Loucy (cell line): ENCODE data around the gene KLHL8.

Experiments
- H2AFZ ChIP-seq: fragments of 200-600 bp; sonication (generic); 2 replicates; pipeline ENCODE4 v1.6.0; 2016; ENCODE audit warnings: antibody characterized with exemption, mild to moderate bottlenecking, low read length, moderate library complexity
- H3F3A ChIP-seq: fragments of 200-600 bp; 2 replicates; pipeline ENCODE4 v1.6.0; 2016; ENCODE audit warnings: antibody characterized with exemption, low read depth, mild to moderate bottlenecking
- H3K27me3 ChIP-seq: fragments of 200-600 bp; sonication (generic); 2 replicates; pipeline ENCODE4 v1.6.1; 2014; ENCODE audit warnings: low read length, mild to moderate bottlenecking; ENCODE audit not compliant: insufficient read depth, poor library complexity, severe bottlenecking
- H3K36me3 ChIP-seq: fragments of 200-600 bp; sonication (generic); 2 replicates; pipeline ENCODE4 v1.6.1; 2016; ENCODE audit warnings: low read length; ENCODE audit not compliant: insufficient read depth
- H3K4me1 ChIP-seq: fragments of 200-600 bp; sonication (generic); 2 replicates; pipeline ENCODE4 v1.5.1; 2014; ENCODE audit warnings: low read length, mild to moderate bottlenecking; ENCODE audit not compliant: insufficient read depth, poor library complexity, severe bottlenecking
- H3K4me2 ChIP-seq: fragments of 200-600 bp; sonication (generic); 2 replicates; pipeline ENCODE4 v1.6.0; 2014; ENCODE audit warnings: antibody characterized with exemption, low read length, low read depth, mild to moderate bottlenecking; ENCODE audit not compliant: poor library complexity, severe bottlenecking
- H3K4me3 ChIP-seq: fragments of 200-600 bp; sonication (generic); 2 replicates; pipeline ENCODE4 v1.5.1; 2014; ENCODE audit warnings: low read length, mild to moderate bottlenecking, mixed read lengths; ENCODE audit not compliant: poor library complexity, severe bottlenecking
- H3K79me2 ChIP-seq: fragments of 200-600 bp; sonication (generic); 2 replicates; pipeline ENCODE4 v1.6.1; 2014; ENCODE audit warnings: low read length; ENCODE audit not compliant: insufficient read depth
- H3K9ac ChIP-seq: fragments of 200-600 bp; sonication (generic); 2 replicates; pipeline ENCODE4 v1.6.0; 2014; ENCODE audit warnings: mild to moderate bottlenecking, low read depth, low read length, moderate library complexity; ENCODE audit not compliant: poor library complexity, severe bottlenecking
- H3K9me2 ChIP-seq: fragments of 200-600 bp; sonication (generic); replicated peaks from 2 replicates; pipeline ENCODE4 v1.6.1; 2016; ENCODE audit warnings: low read depth, low read length, mixed read lengths
- H3K9me3 ChIP-seq: fragments of 200-600 bp; sonication (generic); 2 replicates; pipeline ENCODE4 v1.6.1; 2014; ENCODE audit warnings: mild to moderate bottlenecking, antibody characterized with exemption, low read length, low read depth; ENCODE audit not compliant: insufficient read depth
- H4K20me1 ChIP-seq: fragments of 200-600 bp; sonication (generic); 2 replicates; pipeline ENCODE4 v1.6.0; 2014; ENCODE audit warnings: antibody characterized with exemption, low read length, mild to moderate bottlenecking; ENCODE audit not compliant: insufficient read depth, poor library complexity, severe bottlenecking
- EZH2phosphoT487 ChIP-seq: fragments of 200-600 bp; IDR thresholded peaks from 2 replicates; pipeline ENCODE4 v1.6.1; 2018; ENCODE audit warnings: antibody characterized with exemption, mild to moderate bottlenecking, moderate library complexity, borderline replicate concordance
- TF ChIP-seq, protein P1 (sequence below): fragments of 200-600 bp; sonication (generic); conservative IDR thresholded peaks from 2 replicates; pipeline ENCODE4 v1.5.1; 2014; ENCODE audit warnings: mild to moderate bottlenecking, antibody characterized with exemption, low read length

Gene KLHL8

DNA sequence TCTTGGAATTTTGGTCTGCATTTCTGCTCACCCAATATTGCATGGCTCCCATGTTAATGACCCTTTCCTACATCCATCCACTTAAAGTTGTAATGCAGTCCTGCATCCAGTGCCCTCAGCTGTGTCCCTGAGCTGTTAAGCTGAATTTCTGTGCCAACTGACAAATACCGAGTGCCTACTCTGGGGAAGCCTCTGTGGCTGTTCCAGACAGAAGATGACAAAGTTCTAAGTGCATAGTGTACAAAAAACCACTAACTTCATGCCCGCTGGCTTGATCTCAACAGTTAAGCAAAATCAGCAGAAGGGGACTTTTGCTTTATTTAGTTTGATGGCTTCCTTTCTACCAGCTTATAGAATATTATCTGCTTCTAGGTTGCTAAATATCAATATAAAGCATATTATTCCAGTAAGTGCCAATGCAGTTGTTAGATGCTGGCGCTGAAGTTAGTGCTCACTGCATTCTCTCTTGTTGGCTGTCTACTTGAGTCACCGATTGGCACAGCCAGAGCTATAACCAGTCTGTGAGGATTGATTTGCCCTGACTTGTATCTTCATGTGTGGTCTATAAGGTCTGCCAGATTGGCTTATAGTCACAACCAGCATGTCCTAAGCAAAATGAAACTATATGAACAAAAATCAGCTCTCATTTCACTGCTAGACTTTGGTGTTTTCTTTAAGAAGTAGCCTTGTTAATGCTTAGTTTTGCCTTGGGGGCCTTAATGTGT lies 98.9 kb downstream of the KLHL8 start:
- H3K9me2 ChIP-seq = no peaks in the 10 kb centered on the region
- H3K9me3 ChIP-seq = no peaks in the 10 kb centered on the region
- TF ChIP-seq EZH2phosphoT487 = no peak
- TF ChIP-seq, protein P1, sequence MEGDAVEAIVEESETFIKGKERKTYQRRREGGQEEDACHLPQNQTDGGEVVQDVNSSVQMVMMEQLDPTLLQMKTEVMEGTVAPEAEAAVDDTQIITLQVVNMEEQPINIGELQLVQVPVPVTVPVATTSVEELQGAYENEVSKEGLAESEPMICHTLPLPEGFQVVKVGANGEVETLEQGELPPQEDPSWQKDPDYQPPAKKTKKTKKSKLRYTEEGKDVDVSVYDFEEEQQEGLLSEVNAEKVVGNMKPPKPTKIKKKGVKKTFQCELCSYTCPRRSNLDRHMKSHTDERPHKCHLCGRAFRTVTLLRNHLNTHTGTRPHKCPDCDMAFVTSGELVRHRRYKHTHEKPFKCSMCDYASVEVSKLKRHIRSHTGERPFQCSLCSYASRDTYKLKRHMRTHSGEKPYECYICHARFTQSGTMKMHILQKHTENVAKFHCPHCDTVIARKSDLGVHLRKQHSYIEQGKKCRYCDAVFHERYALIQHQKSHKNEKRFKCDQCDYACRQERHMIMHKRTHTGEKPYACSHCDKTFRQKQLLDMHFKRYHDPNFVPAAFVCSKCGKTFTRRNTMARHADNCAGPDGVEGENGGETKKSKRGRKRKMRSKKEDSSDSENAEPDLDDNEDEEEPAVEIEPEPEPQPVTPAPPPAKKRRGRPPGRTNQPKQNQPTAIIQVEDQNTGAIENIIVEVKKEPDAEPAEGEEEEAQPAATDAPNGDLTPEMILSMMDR = no peak
- no peaks in the 10 kb centered on the region for H3K27me3 ChIP-seq
- peaks cover 5% of the 10 kb centered on the region for H3K4me1 ChIP-seq
- H3K4me2 ChIP-seq = no peak overlapping the region
- H3K79me2 ChIP-seq = peaks cover 8% of the 10 kb centered on the region; the same call in 1 of the 2 replicates
- H3K4me3 ChIP-seq = no peak overlapping the region
- peaks cover 77% of the 10 kb centered on the region; the same call in 1 of the 2 replicates for H3K36me3 ChIP-seq
- H2AFZ ChIP-seq = no peak overlapping the region
- no peak overlapping the region for H3K9ac ChIP-seq
- H3F3A ChIP-seq = no peaks in the 10 kb centered on the region
- H4K20me1 ChIP-seq = no peaks in the 10 kb centered on the region

DNA sequence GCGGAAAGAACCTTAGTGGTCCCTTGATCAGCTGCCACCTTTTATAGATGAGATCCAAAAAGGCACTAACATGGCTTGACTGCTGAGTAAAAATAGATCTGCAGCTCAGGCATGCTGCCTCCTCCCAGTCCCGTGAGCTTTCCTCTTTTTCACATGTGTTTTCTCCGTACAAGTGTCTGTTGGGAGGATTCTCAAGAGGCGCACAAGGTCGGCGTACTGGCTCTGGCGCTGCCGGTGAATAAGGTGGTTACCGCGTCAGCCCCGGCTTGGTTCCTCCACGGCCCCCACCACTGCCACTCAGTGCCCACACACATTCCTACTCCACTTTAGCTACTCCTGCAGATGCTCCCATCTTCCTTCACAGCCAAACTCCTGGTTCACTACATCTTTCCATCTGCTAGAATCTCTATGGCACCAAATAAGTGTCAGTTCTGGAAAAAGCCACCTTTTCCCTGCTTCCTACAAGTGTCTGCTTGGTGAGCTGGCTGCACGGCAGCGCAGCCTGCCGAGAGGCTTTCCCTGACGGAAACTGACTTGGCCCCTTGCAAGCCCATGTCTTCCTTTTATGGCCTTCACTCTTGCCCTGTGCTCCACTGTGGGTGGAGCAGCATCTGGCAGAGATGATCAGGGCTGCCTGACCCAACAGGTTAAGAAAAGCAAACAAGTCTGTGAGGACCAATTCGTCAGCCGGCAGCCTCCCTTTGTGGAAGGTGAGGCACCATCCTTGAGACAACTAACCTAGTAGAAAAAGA lies 99.8 kb downstream of the KLHL8 start:
- Histone ChIP-seq H3K4me1 (peaks cover 5% of the 10 kb centered on the region), H3K9ac (no peak overlapping the region), H3K9me2 (no peaks in the 10 kb centered on the region), H3K9me3 (no peaks in the 10 kb centered on the region), H3F3A (no peaks in the 10 kb centered on the region), H3K79me2 (peaks cover 12% of the 10 kb centered on the region; the same call in 1 of the 2 replicates), H4K20me1 (no peaks in the 10 kb centered on the region), H3K36me3 (peaks cover 77% of the 10 kb centered on the region; the same call in 1 of the 2 replicates), H2AFZ (no peak overlapping the region), H3K27me3 (no peaks in the 10 kb centered on the region), H3K4me3 (no peak overlapping the region), H3K4me2 (no peak overlapping the region)
- no peak for TF ChIP-seq EZH2phosphoT487
- TF ChIP-seq, protein P1 = no peak

DNA sequence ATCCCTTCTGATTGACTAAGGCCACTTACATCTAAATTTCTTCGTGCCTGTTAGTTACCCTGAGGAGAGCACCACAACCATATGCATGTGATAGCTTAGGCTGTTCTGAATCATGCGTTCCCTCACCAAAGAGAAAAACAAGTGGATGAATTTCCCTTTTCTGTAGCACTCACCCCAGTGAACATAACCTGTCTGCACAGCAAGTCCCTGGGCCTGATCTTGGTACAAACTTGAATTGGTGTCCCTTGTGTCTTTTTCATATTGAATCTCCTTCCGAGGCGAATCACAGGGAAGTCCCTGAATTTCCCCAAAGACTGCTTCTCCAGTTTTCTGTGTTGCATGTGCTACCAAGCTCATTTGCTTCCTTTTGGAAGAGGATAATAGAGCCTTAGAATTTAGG lies 100.4 kb downstream of the KLHL8 start:
- H3K4me2 ChIP-seq = no peak overlapping the region
- H3K27me3 ChIP-seq = no peaks in the 10 kb centered on the region
- no peaks in the 10 kb centered on the region for H4K20me1 ChIP-seq
- H3K9me3 ChIP-seq = no peaks in the 10 kb centered on the region
- peaks cover 5% of the 10 kb centered on the region for H3K4me1 ChIP-seq
- no peak overlapping the region for H2AFZ ChIP-seq
- H3K4me3 ChIP-seq = no peak overlapping the region
- H3K36me3 ChIP-seq = peaks cover 77% of the 10 kb centered on the region; the same call in 1 of the 2 replicates
- TF ChIP-seq, protein P1 = no peak
- no peak for TF ChIP-seq EZH2phosphoT487
- H3K9ac ChIP-seq = no peak overlapping the region
- no peaks in the 10 kb centered on the region for H3F3A ChIP-seq
- H3K9me2 ChIP-seq = no peaks in the 10 kb centered on the region
- peaks cover 12% of the 10 kb centered on the region; the same call in 1 of the 2 replicates for H3K79me2 ChIP-seq
